GM23338 (cell line): ENCODE results near the gene GALNT15. TPM values are rescaled to one million over a fixed set of nuclear protein-coding genes. Genes with fewer than 3 reads are reported as not detected.

Experiments
- ATAC-seq: fragments of 200-7000 bp; cut with Tn5 transposase; 3 replicates; pipeline ENCODE4 v1.9.1; 2020
- DNase-seq: peaks from one replicate; pipeline ENCODE4 v3.0.0-alpha.2; 2015; ENCODE audit warnings: low spot score
- H2AFZ ChIP-seq: fragments of 200-600 bp; sonication (generic); 2 replicates; pipeline ENCODE4 v1.8.0; 2016; ENCODE audit warnings: antibody characterized with exemption, mild to moderate bottlenecking, moderate library complexity
- H3F3A ChIP-seq: fragments of 200-600 bp; sonication (generic); replicated peaks from 2 replicates; pipeline ENCODE4 v1.8.0; 2017; ENCODE audit warnings: antibody characterized with exemption, mixed run types, low read depth
- H3K27ac ChIP-seq: fragments of 200-600 bp; sonication (generic); 2 replicates; pipeline ENCODE4 v1.6.1; 2016; ENCODE audit warnings: low read depth
- H3K27me3 ChIP-seq: fragments of 200-600 bp; sonication (generic); 2 replicates; pipeline ENCODE4 v1.8.0; 2016; ENCODE audit warnings: mild to moderate bottlenecking, mixed run types, moderate library complexity; ENCODE audit not compliant: insufficient read depth
- H3K36me3 ChIP-seq: fragments of 200-600 bp; sonication (generic); 2 replicates; pipeline ENCODE4 v1.8.0; 2016; ENCODE audit warnings: mild to moderate bottlenecking; ENCODE audit not compliant: insufficient read depth
- H3K4me1 ChIP-seq: fragments of 200-600 bp; sonication (generic); 2 replicates; pipeline ENCODE4 v1.8.0; 2016; ENCODE audit warnings: mild to moderate bottlenecking, moderate library complexity; ENCODE audit not compliant: insufficient read depth
- H3K4me2 ChIP-seq: fragments of 200-600 bp; sonication (generic); 2 replicates; pipeline ENCODE4 v1.7.1; 2017; ENCODE audit warnings: mixed run types
- H3K4me3 ChIP-seq: fragments of 200-600 bp; sonication (generic); 2 replicates; pipeline ENCODE4 v1.6.1; 2016; ENCODE audit warnings: mixed run types
- H3K79me2 ChIP-seq: fragments of 200-600 bp; sonication (generic); replicated peaks from 2 replicates; pipeline ENCODE4 v1.8.0; 2017; ENCODE audit warnings: mild to moderate bottlenecking; ENCODE audit not compliant: insufficient read depth
- H3K9me2 ChIP-seq: fragments of 200-600 bp; sonication (generic); 2 replicates; pipeline ENCODE4 v1.8.0; 2017; ENCODE audit not compliant: insufficient read depth
- H4K20me1 ChIP-seq: fragments of 200-600 bp; sonication (generic); replicated peaks from 2 replicates; pipeline ENCODE4 v1.8.0; 2017; ENCODE audit warnings: mild to moderate bottlenecking; ENCODE audit not compliant: insufficient read depth
- H3K27ac Mint-ChIP-seq: 2 replicates; pipeline ENCODE4 v1.8.0; 2020; ENCODE audit warnings: inconsistent platforms, mild to moderate bottlenecking, moderate library complexity, mixed read lengths
- H3K27me3 Mint-ChIP-seq: 3 replicates; pipeline ENCODE4 v1.8.0; 2022; ENCODE audit warnings: low read depth, mild to moderate bottlenecking, moderate library complexity, mixed read lengths, inconsistent platforms; ENCODE audit not compliant: insufficient read depth, poor library complexity
- H3K36me3 Mint-ChIP-seq: 3 replicates; pipeline ENCODE4 v1.8.0; 2021; ENCODE audit warnings: low read depth, mild to moderate bottlenecking, inconsistent platforms, moderate library complexity, mixed read lengths
- H3K4me1 Mint-ChIP-seq: 3 replicates; pipeline ENCODE4 v1.8.0; 2020; ENCODE audit warnings: mild to moderate bottlenecking, inconsistent platforms, mixed read lengths
- H3K4me3 Mint-ChIP-seq: 3 replicates; pipeline ENCODE4 v1.8.0; 2021; ENCODE audit warnings: moderate library complexity, mild to moderate bottlenecking, inconsistent platforms, mixed read lengths
- H3K9me3 Mint-ChIP-seq: 3 replicates; pipeline ENCODE4 v1.8.0; 2020; ENCODE audit warnings: moderate library complexity, mild to moderate bottlenecking, inconsistent platforms, mixed read lengths
- CREB1 ChIP-seq: fragments of 250-450 bp; sonication (Bioruptor Pico); IDR thresholded peaks from 2 replicates; pipeline ENCODE4 v1.5.0; 2020; ENCODE audit warnings: low read depth, mild to moderate bottlenecking, moderate library complexity
- CTCF ChIP-seq, 2 experiments: fragments of 200-600 bp in 1 of 2; sonication (generic) in 1 of 2; conservative IDR thresholded peaks; 2 replicates each; pipeline versions ENCODE4 v1.5.1 to v1.6.1; 2016 to 2017; ENCODE audit warnings: antibody characterized with exemption in 2 of 2, low read depth in 2 of 2, mild to moderate bottlenecking in 2 of 2, moderate library complexity in 1 of 2
- ETS1 ChIP-seq: IDR thresholded peaks from 2 replicates; pipeline ENCODE4 v1.6.1; 2016; ENCODE audit warnings: antibody characterized with exemption
- EZH2 ChIP-seq: fragments of 200-600 bp; sonication (generic); IDR thresholded peaks from one replicate; pipeline ENCODE4 v1.8.0; 2017; ENCODE audit warnings: antibody characterized with exemption, mild to moderate bottlenecking, low read depth; ENCODE audit not compliant: unreplicated experiment
- EZH2phosphoT487 ChIP-seq: fragments of 200-600 bp; sonication (generic); IDR thresholded peaks from one replicate; pipeline ENCODE4 v1.8.1; 2018; ENCODE audit warnings: antibody characterized with exemption; ENCODE audit not compliant: unreplicated experiment
- JUNB ChIP-seq: IDR thresholded peaks from one replicate; pipeline ENCODE4 v1.6.1; 2016; ENCODE audit warnings: antibody characterized with exemption; ENCODE audit not compliant: unreplicated experiment
- NANOG ChIP-seq: IDR thresholded peaks from 2 replicates; pipeline ENCODE4 v1.6.1; 2016; ENCODE audit warnings: antibody characterized with exemption, borderline replicate concordance
- POLR2AphosphoS5 ChIP-seq: IDR thresholded peaks from 2 replicates; pipeline ENCODE4 v1.6.1; 2016; ENCODE audit warnings: antibody characterized with exemption, low read depth
- REST ChIP-seq: IDR thresholded peaks from one replicate; pipeline ENCODE4 v1.6.1; 2018; ENCODE audit warnings: antibody characterized with exemption; ENCODE audit not compliant: unreplicated experiment
- STAT1 ChIP-seq: IDR thresholded peaks from one replicate; pipeline ENCODE4 v1.6.1; 2016; ENCODE audit warnings: antibody characterized with exemption; ENCODE audit not compliant: unreplicated experiment
- ZNF114 ChIP-seq: fragments of 250-450 bp; sonication (Bioruptor Pico); IDR thresholded peaks from 2 replicates; pipeline ENCODE4 v1.5.0; 2020; ENCODE audit warnings: mild to moderate bottlenecking, moderate library complexity
- ZNF331 ChIP-seq: fragments of 250-450 bp; sonication (Bioruptor Pico); IDR thresholded peaks from 2 replicates; pipeline ENCODE4 v1.5.0; 2020; ENCODE audit warnings: low read depth, mild to moderate bottlenecking, moderate library complexity
- ZNF462 ChIP-seq: fragments of 250-450 bp; sonication (Bioruptor Pico); IDR thresholded peaks from 2 replicates; pipeline ENCODE4 v1.5.0; 2020; ENCODE audit warnings: mild to moderate bottlenecking, moderate library complexity
- polyA plus RNA-seq: library from polyadenylated mRNA; unstranded; fragments of >200 nt; fragmentation: Nextera tagmentation; extraction: Ambion mirVana; gene quantifications from 2 replicates; pipeline ENCODE4 v1.2.1, GENCODE V29; 2016
- total RNA-seq: library from RNA; depleted of rRNA; stranded (reverse); fragments of >200 nt; shearing (Covaris generic); gene quantifications from 2 replicates; pipeline ENCODE4 v1.2.3, GENCODE V29; 2014

The GALNT15 gene
- total and polyA plus RNA-seq, 2 experiments from 2014 or later: 0.06 to 0.35 TPM

- Histone ChIP-seq H2AFZ (no peak overlapping the region), H3K4me2 (no peak overlapping the region), H3K79me2 (no peaks in the 10 kb centered on the region), H3F3A (no peaks in the 10 kb centered on the region), H3K9me2 (peaks cover 13% of the 10 kb centered on the region), H4K20me1 (no peaks in the 10 kb centered on the region), H3K27ac (no peak overlapping the region), H3K27me3 (no peaks in the 10 kb centered on the region), H3K4me1 (no peaks in the 10 kb centered on the region), H3K36me3 (no peaks in the 10 kb centered on the region), H3K4me3 (no peak overlapping the region)
- Mint-ChIP-seq H3K4me3 (no peak overlapping the region), H3K27ac (no peak overlapping the region), H3K9me3 (peaks cover 7% of the 10 kb centered on the region; the same call in 1 of the 3 replicates), H3K27me3 (peaks cover 2% of the 10 kb centered on the region), H3K36me3 (no peaks in the 10 kb centered on the region), H3K4me1 (no peaks in the 10 kb centered on the region)
- no peak for DNase-seq
- no peak for ATAC-seq
- TF ChIP-seq STAT1 (no peak), ETS1 (no peak), EZH2 (no peak), ZNF114 (no peak), ZNF462 (no peak), JUNB (no peak), REST (no peak), EZH2phosphoT487 (no peak), CTCF (conservative IDR thresholded peaks at IDR 0.05; ENCODE audit: low read depth in 2 of 2) (no peak), POLR2AphosphoS5 (no peak), NANOG (no peak), ZNF331 (no peak), CREB1 (CRISPR knock-in tag) (no peak)
Measured at GRCh38 chr3:16151109-16151508, 23.4 kb upstream of the GALNT15 start.
